Stomach (tissue), 9 donors: ENCODE data around the gene SCMH1. TPM values are rescaled to one million over a fixed set of nuclear protein-coding genes. Genes with fewer than 3 reads are reported as not detected.

Experiments used
- DNase-seq, 2 donors: peaks; one replicate each; pipeline versions ENCODE4 v3.0.0 to v3.0.0-alpha.2; 2013 to 2019
- H3K27ac ChIP-seq, 5 donors: fragments of 200-600 bp in 4 of 5; sonication (generic) in 4 of 5; one replicate each; pipeline ENCODE4 v1.5.1; 2013 to 2019; ENCODE audit warnings: mild to moderate bottlenecking in 1 of 5, moderate library complexity in 1 of 5
- H3K27me3 ChIP-seq, 3 donors: fragments of 200-600 bp; sonication (generic); one replicate each; pipeline ENCODE4 v1.5.1; 2017 to 2019; ENCODE audit warnings: mixed run types in 1 of 3
- H3K36me3 ChIP-seq, 4 donors: fragments of 200-600 bp; sonication (generic); 1 replicate in 3 of 4; 2 replicates in 1 of 4; pipeline ENCODE4 v1.5.1; 2016 to 2019
- H3K4me1 ChIP-seq, 4 donors: fragments of 200-600 bp; sonication (generic); one replicate each; pipeline ENCODE4 v1.5.1; 2016 to 2019
- H3K4me3 ChIP-seq, 4 donors: fragments of 200-600 bp; sonication (generic) in 3 of 4; one replicate each; pipeline ENCODE4 v1.5.1; 2016 to 2019; ENCODE audit warnings: mild to moderate bottlenecking in 1 of 4
- H3K9me3 ChIP-seq, 4 donors: fragments of 200-600 bp; sonication (generic); one replicate each; pipeline ENCODE4 v1.5.1; 2016 to 2019
- EP300 ChIP-seq: sonication (generic); formaldehyde crosslinking; IDR thresholded peaks from one replicate; pipeline ENCODE4 v1.6.1; 2017; ENCODE audit warnings: antibody characterized with exemption
- POLR2A ChIP-seq, 4 donors: fragments of 450-650 bp; IDR thresholded peaks; one replicate each; pipeline ENCODE4 v1.6.1; 2016; ENCODE audit warnings: antibody characterized with exemption in 4 of 4, control low read depth in 2 of 4, mild to moderate bottlenecking in 1 of 4, moderate library complexity in 1 of 4
- POLR2AphosphoS5 ChIP-seq, 3 donors: sonication (generic); formaldehyde crosslinking; IDR thresholded peaks; one replicate each; pipeline ENCODE4 v1.6.1; 2016; ENCODE audit warnings: antibody characterized with exemption in 3 of 3
- WGBS, 5 donors: extraction: QIAGEN DNeasy Blood & Tissue Kit in 3 of 5; methylation state at CpG; one replicate each; pipeline versions ENCODE4 v1.1.5 to v1.1.7; 2013 to 2018; 5-methylcytosine and 5-hydroxymethylcytosine counted together
- intact Hi-C: fragments of 100-400 bp; cut with DNase I; formaldehyde crosslinking; loops from one replicate; pipeline ENCODE4 v1.15.1; 2023; ENCODE audit warnings: low total_unique reads
- polyA plus RNA-seq, 3 donors: library from polyadenylated mRNA; stranded (reverse); fragments of 200-250 nt; gene quantifications; one replicate each; pipeline ENCODE4 v1.2.3, GENCODE V29; 2013
- total RNA-seq, 5 donors: library from RNA; depleted of rRNA; stranded (reverse); fragments of >200 nt; gene quantifications; one replicate each; pipeline versions ENCODE4 v1.1.0 to v1.2.3, GENCODE V29; 2014 to 2016
- TF ChIP-seq, protein P1 (sequence below), 7 experiments: fragments of 450-650 bp in 4 of 7; fragments of 200-600 bp in 3 of 7; sonication (generic) in 3 of 7; IDR thresholded peaks; one replicate each; pipeline ENCODE4 v1.5.1; 2016 to 2019; ENCODE audit warnings: antibody characterized with exemption in 7 of 7, control low read depth in 2 of 7, mild to moderate bottlenecking in 1 of 7
- donor health status: healthy with polysubstance abuse.
- donor health status: Bipolar disorder and iron deficiency.
- donor health status: healthy.

The SCMH1 gene
- total and polyA plus RNA-seq, 8 donors: 22.6 to 84.6 (median 35.6) TPM

DNA sequence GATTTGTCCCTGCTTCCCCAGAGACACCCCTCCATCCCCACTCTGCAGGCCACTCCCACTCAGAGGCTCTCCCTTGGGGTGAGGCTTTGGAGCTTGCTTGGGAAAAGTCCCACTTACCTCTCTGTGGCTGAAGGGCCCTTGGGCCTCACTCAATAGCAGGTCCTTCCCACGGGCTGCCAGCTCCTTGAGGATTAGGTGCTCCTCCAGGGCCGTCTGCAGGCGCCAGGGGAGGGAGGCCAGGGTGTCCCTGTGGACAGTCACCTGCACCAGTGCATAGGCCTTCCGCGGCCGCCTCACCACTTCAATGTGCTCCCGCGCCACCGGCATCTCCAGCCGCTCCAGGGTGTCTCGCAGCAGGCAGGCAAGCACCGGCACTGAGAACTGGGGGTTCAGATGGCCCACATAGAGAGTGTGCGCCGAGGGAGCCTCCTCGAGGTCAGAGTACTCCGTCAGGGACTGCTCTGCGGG lies 222.0 kb downstream of the SCMH1 start:
- DNase-seq: no peak
- Histone ChIP-seq H3K27ac (no peak overlapping the region), H3K27me3 (no peaks in the 10 kb centered on the region), H3K4me1 (peaks cover 0 to 22% (median 12%) of the 10 kb centered on the region in 4 donors), H3K9me3 (no peaks in the 10 kb centered on the region), H3K36me3 (peaks cover 0 to 43% (median 40%) of the 10 kb centered on the region in 4 donors), H3K4me3 (no peak overlapping the region)
- 73 to 93% (median 91%) methylated on average over 6 to 17 of the region's 17 CpGs for WGBS, 5 donors
- intact Hi-C loops: no loop called here
- no peak for TF ChIP-seq POLR2A (IDR thresholded peaks at IDR 0.05)
- TF ChIP-seq POLR2AphosphoS5 (IDR thresholded peaks at IDR 0.05): no peak
- TF ChIP-seq, protein P1, sequence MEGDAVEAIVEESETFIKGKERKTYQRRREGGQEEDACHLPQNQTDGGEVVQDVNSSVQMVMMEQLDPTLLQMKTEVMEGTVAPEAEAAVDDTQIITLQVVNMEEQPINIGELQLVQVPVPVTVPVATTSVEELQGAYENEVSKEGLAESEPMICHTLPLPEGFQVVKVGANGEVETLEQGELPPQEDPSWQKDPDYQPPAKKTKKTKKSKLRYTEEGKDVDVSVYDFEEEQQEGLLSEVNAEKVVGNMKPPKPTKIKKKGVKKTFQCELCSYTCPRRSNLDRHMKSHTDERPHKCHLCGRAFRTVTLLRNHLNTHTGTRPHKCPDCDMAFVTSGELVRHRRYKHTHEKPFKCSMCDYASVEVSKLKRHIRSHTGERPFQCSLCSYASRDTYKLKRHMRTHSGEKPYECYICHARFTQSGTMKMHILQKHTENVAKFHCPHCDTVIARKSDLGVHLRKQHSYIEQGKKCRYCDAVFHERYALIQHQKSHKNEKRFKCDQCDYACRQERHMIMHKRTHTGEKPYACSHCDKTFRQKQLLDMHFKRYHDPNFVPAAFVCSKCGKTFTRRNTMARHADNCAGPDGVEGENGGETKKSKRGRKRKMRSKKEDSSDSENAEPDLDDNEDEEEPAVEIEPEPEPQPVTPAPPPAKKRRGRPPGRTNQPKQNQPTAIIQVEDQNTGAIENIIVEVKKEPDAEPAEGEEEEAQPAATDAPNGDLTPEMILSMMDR (IDR thresholded peaks at IDR 0.05): no peak
- TF ChIP-seq EP300: no peak

DNA sequence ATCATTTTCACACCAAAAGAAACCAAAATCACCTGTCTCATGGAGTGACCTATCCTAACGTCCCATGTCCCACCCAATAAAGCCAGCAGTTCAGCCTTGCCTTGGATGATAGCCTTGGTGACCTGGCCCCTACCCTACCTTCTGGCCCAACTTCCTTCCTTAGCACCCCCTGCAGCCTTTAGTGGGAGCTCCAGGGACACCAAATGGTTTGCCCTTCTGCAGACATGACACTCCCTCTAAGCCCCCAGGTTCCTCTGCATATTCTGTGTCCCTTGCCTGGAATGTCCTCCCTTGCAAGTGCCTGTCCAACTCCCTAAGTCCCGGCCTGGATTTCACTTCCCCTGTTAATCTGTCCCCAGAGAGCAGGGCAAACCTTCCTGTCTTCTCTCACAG lies 222.8 kb downstream of the SCMH1 start:
- TF ChIP-seq EP300: no peak
- TF ChIP-seq, protein P1 (IDR thresholded peaks at IDR 0.05): no peak
- TF ChIP-seq POLR2A (IDR thresholded peaks at IDR 0.05): no peak
- no peak for TF ChIP-seq POLR2AphosphoS5 (IDR thresholded peaks at IDR 0.05)
- no peak overlapping the region for H3K27ac ChIP-seq
- H3K9me3 ChIP-seq: no peaks in the 10 kb centered on the region
- WGBS, 5 donors: 58 to 79% (median 69%) methylated on average over 2 of the region's 2 CpGs
- DNase-seq: no peak
- H3K36me3 ChIP-seq: peaks cover 0 to 35% (median 32%) of the 10 kb centered on the region in 4 donors
- no peak overlapping the region for H3K4me3 ChIP-seq
- intact Hi-C loops: no loop called here
- peaks cover 0 to 30% (median 16%) of the 10 kb centered on the region in 4 donors for H3K4me1 ChIP-seq
- H3K27me3 ChIP-seq: no peaks in the 10 kb centered on the region

DNA sequence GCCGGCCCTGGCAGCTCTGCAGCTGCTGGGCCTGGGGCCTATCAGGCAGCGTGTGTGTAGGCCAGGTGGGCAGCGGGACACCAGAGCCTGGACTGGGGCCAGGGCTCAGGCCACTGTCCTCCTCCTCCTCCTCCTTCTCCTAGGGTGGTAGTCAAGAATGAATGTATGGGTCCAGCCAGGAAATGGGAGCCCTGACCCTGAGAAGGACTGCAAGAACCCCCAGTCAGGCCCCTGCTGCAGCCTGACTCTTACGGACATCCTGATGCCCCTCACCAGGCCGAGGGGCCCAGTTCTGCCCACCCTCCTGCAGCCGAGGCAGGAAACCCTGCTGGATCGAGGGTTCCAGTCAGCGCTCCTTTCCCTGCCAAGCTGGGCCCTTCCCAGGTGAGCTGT lies 224.1 kb downstream of the SCMH1 start:
- TF ChIP-seq POLR2AphosphoS5 (IDR thresholded peaks at IDR 0.05) (no peak), POLR2A (IDR thresholded peaks at IDR 0.05) (no peak), EP300 (no peak)
- TF ChIP-seq, protein P1 (IDR thresholded peaks at IDR 0.05): no peak

DNA sequence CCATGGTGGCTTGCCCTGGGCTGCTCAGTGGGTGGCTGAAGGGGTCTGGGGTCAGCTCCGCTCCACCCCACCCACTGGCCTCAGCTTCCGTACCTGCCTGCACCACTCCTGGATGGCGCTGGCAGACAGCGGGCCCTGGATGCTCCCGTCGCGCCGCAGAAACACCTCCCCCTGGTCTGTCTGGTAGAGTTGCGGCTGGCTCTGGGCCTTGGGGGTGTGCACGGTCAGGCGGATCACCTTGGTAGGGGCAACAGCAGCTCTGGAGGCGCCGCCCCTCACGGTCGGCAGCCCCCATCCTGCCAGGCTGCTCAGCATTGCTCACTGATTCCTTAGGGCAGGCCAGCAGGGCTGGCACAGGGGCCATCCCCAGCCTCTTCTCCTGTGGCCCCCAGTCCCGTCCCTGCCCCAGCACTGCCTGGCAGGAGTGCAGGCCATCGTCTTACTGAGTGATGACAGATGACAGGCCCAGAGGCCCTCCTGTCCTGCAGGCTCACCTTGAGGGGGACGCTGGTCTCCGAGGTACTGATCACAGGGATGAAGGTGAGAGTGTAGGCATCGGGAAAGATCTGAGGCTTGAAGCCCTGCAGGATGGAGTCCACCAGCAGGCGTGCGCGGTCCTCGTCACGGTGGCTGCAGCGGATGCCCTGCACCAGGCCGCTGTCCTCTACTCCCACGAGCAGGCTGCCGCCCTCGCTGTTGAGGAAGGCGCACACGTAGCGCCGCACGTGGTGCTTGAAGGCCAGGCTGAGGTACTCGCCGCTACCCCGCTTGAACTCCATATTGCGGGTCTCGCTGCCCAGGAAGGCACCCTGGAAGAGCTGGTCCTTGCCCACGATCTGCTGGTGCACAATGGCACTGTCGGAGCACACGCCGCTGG lies 224.7 kb downstream of the SCMH1 start:
- 94 to 97% (median 95%) methylated on average over 32 to 44 of the region's 44 CpGs for WGBS, 5 donors
- H3K4me1 ChIP-seq: peaks cover 0 to 41% (median 17%) of the 10 kb centered on the region in 4 donors
- intact Hi-C loops: no loop called here
- H3K4me3 ChIP-seq: no peak overlapping the region
- peaks cover 0 to 48% (median 38%) of the 10 kb centered on the region in 4 donors for H3K36me3 ChIP-seq
- no peaks in the 10 kb centered on the region for H3K9me3 ChIP-seq
- TF ChIP-seq, protein P1 (IDR thresholded peaks at IDR 0.05): no peak
- no peak overlapping the region for H3K27ac ChIP-seq
- no peaks in the 10 kb centered on the region for H3K27me3 ChIP-seq
- no peak for DNase-seq

More for the DNA sequence above, 224.1 kb downstream of the SCMH1 start:
- no peak for DNase-seq
- intact Hi-C loops: no loop called here
- Histone ChIP-seq H3K36me3 (peaks cover 0 to 46% (median 31%) of the 10 kb centered on the region in 4 donors), H3K27me3 (no peaks in the 10 kb centered on the region), H3K4me3 (no peak overlapping the region), H3K4me1 (peaks cover 0 to 41% (median 17%) of the 10 kb centered on the region in 4 donors), H3K9me3 (no peaks in the 10 kb centered on the region), H3K27ac (no peak overlapping the region)
- WGBS, 5 donors: 85 to 96% (median 93%) methylated on average over 6 to 8 of the region's 8 CpGs
